K562 treated with DMSO at 1 percent for 48 hours (cell line): ENCODE measurements around the gene SLC17A4. TPM values are rescaled to one million over a fixed set of nuclear protein-coding genes. Genes with fewer than 3 reads are reported as not detected.

Experiments
- total RNA-seq: library from RNA; unstranded; fragments of 300-600 nt; gene quantifications from 2 replicates; pipeline ENCODE4 v1.2.3, GENCODE V29; 2022; ENCODE audit warnings: low replicate concordance; ENCODE audit errors: extremely low read depth

SLC17A4 gene
- total RNA-seq = not detected in 2 replicates

DNA sequence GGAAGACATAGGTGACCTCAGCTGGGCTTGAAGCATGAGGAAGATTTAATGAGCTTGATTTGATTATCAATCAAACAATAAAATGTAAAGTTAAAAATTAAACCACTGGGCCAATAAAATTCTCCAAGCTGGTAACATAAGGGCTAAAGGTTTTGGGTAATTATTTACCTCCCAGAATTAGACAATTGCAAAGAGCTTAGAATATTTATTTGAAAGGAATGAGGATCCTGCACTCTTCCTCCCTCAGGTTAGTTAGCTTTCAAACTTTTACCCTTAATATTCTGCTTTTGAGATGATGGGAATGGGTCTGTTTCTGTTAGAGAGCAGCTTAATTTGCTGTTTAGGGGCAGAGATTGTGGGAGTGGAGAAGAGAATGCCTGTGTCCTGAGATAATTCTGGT is at the start of gene SLC17A4:
SLC17A4 (plus strand) TSS at position 208 of the 400 bp plus-strand sequence. CDS start 7,221 bp downstream, outside the sequence.

Other genes starting within 250 kb of the SLC17A4 start
- not detected in 2 replicates for gene SCGN, start 102.5 kb upstream of the SLC17A4 start, total RNA-seq
- gene SLC17A1, start 77.3 kb downstream of the SLC17A4 start, total RNA-seq = not detected in 2 replicates
- not detected in 2 replicates for gene SLC17A3, start 119.5 kb downstream of the SLC17A4 start, total RNA-seq
- gene SLC17A2, start 175.9 kb downstream of the SLC17A4 start, total RNA-seq = not detected in 2 replicates
- not detected in 2 replicates for gene TRIM38, start 208.1 kb downstream of the SLC17A4 start, total RNA-seq